HEK293 (cell line): ENCODE measurements around the gene PRSS35.

Experiments
- ZNF114 ChIP-seq: fragments of 450-650 bp; formaldehyde crosslinking; IDR thresholded peaks from 2 replicates; pipeline ENCODE4 v1.5.0; 2017; ENCODE audit warnings: missing biosample characterization, missing genetic modification characterization
- ZNF350 ChIP-seq: fragments of 450-650 bp; formaldehyde crosslinking; IDR thresholded peaks from 2 replicates; pipeline ENCODE4 v1.5.0; 2017; ENCODE audit warnings: missing biosample characterization, mild to moderate bottlenecking, missing genetic modification characterization

- TF ChIP-seq ZNF114 (tag by site-specific recombination) (no peak), ZNF350 (no peak)
Measured at GRCh38 chr6:83470587-83470986, 41.7 kb upstream of the PRSS35 start.
